T-helper 1 cell treated with Interleukin-12 subunit alpha and Interleukin-12 subunit beta and Interleukin-4 antibody, amounts not matched to agents 30 ng/mL and 1 ng/mL, for 36 hours (primary cell): ENCODE data around the gene CEACAM16. TPM values are rescaled to one million over a fixed set of nuclear protein-coding genes. Genes with fewer than 3 reads are reported as not detected.
"Not testable (repeated sequence)": the region's sequence is repeated elsewhere in the genome, so short reads cannot be mapped to it uniquely, and the experiment has no call there.

ENCODE experiments used
- intact Hi-C: fragments of 100-400 bp; cut with micrococcal nuclease; formaldehyde crosslinking; loops from one replicate; pipeline ENCODE4 v1.15.1; 2024
- total RNA-seq: library from RNA; stranded (reverse); gene quantifications from 2 replicates; pipeline ENCODE4 v1.2.3, GENCODE V29; 2022

Gene CEACAM16
- total RNA-seq, 1 donor from 2014 or later: not detected

- intact Hi-C loops: no loop called here
Measured at GRCh38 chr19:44702551-44703176, 3.7 kb downstream of the CEACAM16 start.

DNA sequence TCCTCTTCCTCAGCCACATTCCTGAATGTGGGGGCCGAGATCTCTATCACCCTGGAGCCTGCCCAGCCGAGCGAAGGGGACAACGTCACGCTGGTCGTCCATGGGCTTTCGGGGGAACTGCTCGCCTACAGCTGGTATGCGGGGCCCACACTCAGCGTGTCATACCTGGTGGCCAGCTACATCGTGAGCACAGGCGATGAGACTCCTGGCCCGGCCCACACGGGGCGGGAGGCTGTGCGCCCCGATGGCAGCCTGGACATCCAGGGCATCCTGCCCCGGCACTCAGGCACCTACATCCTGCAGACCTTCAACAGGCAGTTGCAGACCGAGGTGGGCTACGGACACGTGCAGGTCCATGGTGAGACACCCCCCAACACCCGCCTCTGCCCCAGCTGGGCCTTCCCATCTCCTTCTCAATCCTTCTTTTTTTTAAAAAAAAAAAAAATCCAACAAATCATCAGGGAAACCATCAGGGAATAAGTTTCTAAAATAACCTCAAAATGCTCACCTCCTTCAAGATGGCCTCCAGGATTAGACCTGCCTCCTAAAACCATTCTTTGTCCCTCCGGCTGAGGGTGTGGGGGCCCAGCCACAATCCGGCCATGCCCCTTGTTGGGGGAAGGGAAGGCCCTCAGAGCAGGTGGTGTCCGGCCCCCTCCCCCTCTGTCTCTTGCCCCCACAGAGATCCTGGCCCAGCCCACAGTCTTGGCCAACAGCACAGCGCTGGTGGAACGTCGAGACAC is 4.6 kb downstream of the CEACAM16 start:
- intact Hi-C loops: no loop called here

GRCh38 chr19:44704982-44705381 is 6.0 kb downstream of the CEACAM16 start:
- intact Hi-C loops: no loop called here

GRCh38 chr19:44705502-44706010 is 6.6 kb downstream of the CEACAM16 start:
- intact Hi-C loops: no loop called here

DNA sequence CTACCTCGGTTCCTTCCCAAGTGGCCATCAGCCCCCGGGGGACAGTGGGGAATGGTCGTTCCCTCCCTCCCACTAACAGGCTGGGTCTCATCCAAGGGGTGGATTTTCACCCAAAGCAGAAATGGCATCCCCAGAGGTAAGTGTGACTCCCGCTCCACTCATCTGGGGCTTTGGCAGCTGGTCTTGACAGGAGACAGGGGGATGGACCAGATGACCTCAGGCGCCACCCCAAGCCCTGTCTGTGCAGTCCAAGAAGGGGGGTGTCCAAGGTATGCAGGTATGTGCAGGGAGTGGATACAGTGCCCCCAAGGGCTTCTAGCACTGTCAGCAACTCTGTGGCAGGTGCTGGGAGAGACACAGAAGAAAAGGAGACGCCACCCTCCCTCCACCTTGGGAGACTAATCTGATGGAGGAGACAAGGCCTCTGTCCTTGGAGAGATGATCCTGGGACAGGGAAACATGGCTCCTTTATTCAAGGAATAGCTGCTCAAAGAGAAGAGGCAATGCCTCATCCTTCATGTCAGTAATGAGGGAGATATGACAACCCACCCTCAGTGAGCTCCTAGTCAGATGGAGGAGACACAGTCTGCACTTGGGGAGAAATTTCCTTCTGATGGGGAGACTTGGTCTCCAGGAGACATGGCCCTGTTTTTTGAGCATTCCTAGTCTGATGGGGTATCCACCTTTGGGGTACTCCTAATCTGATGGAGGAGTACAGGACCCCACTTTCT is 7.7 kb downstream of the CEACAM16 start:
- intact Hi-C loops: no loop called here

DNA sequence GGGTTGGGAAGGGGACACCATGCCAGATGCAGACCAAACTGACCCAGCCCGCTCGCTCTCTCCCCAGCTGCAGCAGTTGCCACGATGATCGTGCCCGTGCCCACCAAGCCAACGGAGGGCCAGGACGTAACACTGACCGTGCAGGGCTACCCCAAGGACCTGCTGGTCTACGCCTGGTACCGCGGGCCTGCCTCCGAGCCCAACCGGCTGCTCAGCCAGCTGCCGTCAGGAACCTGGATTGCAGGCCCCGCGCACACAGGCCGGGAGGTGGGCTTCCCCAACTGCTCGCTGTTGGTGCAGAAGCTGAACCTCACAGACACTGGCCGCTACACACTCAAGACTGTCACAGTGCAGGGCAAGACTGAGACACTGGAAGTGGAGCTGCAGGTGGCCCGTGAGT is 8.8 kb downstream of the CEACAM16 start:
- intact Hi-C loops: no loop called here

- intact Hi-C loops: no loop called here
Measured at GRCh38 chr19:44708940-44709339, 10.0 kb downstream of the CEACAM16 start.

DNA sequence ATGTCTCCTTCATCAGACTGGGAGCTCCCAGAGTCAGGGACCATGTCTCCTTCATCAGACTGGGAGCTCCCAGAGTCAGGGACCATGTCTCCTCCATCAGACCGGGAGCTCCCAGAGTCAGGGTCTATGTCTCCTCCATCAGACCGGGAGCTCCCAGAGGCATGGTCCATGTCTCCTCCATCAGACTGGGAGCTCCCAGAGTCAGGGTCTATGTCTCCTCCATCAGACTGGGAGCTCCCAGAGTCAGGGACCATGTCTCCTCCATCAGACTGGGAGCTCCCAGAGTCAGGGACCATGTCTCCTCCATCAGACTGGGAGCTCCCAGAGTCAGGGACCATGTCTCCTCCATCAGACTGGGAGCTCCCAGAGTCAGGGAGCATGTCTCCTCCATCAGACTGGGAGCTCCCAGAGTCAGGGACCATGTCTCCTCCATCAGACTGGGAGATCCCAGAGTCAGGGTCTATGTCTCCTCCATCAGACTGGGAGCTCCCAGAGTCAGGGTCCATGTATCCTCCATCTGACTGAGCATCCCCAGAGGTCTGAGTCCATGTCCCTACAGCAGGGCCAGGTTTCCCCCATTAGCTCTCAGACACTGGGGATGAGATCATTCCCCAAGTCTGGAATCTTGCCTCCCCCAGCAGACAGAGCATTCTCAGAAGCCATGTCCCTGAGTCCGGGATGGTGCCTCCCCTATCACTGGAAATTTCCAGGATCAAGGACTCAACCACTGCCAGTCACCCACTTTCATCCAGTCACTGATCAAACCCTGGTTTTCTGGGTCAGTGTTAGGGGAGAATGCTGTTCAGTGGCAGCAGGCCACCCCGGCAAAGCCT is 10.7 kb downstream of the CEACAM16 start:
- intact Hi-C loops: not testable (repeated sequence)

DNA sequence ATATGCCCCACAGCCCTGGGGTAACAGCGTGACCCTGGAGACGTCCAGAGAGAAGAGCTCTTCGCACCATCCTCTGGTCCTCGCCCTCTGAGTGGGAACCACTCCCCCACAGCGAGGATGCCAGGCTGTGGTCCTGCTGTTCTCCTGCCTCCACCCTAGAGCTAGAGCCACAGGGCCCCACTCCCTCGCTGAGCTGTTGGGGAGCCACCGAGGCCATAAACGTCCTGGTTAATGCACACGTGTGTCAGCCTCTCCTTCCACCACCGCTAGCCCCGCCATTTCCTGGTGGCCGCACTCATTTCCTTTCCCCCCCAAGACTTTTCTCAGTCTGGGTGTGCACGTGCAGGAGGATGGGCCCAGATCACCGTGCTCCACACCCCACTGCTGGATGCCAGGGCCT is 11.5 kb downstream of the CEACAM16 start:
- intact Hi-C loops: no loop called here

GRCh38 chr19:44712864-44713515 is 14.0 kb downstream of the CEACAM16 start:
- intact Hi-C loops: no loop called here

DNA sequence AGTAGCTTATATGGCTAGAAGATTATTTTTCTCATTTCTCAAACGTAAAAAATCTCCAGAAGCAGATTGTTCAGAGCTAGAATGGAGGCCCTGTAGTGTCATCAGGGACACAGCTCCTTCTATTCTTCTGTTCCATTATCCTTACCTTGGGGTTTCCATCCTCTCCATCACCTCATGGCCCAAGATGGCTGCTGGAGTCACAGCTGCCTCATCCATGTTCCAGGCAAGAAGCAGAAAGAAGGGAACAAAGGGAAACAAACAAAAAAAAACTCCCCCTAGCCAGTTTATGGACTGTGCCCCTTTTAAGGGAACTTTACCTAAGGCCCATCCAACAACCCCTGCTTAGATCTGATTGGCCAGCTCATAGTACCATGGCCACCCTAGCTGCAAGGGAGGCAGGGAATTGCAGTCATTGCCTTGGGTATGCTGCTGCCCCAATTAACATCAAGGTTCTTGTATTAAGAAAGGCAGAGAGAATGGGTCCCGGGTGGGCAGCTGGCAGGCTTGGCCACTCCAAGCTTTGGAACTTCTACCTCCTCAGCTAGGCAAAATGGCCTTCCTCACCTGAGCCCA is 15.7 kb downstream of the CEACAM16 start:
- intact Hi-C loops: no loop called here

DNA sequence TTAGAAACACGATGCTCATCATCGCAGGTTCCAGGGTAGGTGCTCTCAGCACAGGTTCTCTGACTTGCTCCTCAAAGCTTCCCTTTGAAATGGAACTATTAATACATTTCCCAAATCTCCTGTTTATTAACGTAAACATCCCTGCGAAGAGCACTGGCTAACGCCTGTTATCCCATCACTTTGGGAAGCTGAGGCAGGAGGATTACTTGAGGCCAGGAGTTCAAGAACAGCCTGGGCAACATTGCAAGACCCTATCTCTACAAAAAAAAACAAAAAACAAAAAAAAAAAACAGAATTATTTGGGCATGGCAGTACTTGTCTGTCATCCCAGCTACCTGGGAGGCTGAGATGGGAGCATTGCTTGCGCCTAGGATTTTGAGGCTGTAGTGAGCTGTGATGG is 18.7 kb downstream of the CEACAM16 start:
- intact Hi-C loops: no loop called here

DNA sequence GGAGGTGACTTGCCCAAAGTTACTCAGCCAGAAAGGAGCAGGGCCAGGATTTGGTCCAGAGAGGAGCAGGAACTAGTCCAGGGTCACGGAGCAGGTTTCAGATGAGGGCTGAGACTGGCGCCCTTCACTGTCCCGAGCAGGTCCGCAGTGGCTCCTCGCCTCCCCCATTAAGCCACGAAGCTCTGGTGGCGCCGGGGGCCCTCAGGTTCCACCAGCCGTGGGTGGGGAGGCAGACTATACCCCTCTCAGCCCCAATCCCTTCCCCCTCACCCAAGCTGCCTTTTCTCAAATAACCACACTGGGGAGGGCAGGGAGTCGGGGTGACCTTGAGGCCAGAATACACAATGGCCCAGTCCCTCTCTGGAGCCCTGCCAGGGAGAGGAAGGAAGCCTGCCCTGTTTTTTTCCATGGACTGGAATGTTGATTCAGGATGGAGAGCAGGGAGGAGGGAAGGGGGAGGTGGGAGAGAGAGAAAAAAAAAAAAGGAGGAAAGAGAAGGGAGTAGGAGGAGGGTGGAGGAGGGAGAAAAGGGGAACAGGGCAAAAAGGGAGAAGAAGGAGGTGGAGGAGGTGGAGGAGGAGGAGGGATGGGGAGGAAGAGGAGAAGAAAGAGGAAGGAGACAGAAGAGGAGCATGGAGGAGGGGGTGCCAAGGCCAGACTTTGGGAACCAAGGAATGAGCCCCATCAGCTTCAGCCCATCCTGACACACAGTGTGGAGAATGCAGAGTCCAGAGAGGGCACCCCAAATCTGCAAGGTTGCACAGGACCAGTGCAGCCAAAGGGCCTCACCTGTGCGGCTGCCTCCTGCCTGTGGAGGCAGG is 19.7 kb downstream of the CEACAM16 start:
- intact Hi-C loops: no loop called here

DNA sequence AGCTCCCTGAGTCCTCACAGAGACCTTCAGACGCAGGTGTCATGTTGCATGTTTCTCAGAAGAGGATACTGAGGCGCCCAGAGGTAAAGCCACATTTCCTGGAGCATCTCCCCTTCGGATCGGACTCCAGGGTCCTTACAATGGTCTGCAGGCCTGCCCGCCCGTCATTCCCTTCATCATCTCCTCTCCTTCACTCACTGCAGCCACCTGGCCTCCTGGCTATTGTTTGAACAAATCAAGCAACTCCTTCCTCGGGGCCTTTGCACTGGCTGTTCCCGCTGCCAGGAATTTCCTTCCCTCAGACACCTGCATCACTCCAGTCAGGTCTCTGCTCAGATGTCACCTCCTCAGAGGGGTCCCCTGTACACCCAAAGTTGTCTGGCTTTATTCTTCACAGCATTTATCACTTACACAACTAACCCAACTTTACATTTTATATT is 20.3 kb downstream of the CEACAM16 start:
- intact Hi-C loops: no loop called here

- intact Hi-C loops: not testable (repeated sequence)
Measured at GRCh38 chr19:44720396-44720795, 21.4 kb downstream of the CEACAM16 start.

GRCh38 chr19:44720945-44721344 is 22.0 kb downstream of the CEACAM16 start:
- intact Hi-C loops: no loop called here

DNA sequence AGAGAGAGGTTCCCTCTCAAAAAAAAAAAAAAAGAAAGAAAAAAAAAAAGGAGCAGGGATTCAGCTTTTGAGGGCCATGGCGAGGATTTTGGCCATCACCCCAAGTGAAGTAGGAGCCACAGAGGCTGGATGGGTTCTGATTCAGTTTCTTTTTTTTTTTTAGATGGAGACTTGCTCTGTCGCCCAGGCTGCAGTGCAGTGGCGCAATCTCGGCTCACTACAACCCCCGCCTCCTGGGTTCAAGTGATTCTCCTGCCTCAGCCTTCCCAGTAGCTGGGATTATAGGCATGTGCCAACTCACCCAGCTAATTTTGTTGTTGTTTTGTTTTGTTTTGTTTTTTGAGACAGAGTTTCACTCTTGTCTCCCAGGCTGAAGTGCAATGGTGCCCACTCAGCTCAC is 22.4 kb downstream of the CEACAM16 start:
- intact Hi-C loops: not testable (repeated sequence)

DNA sequence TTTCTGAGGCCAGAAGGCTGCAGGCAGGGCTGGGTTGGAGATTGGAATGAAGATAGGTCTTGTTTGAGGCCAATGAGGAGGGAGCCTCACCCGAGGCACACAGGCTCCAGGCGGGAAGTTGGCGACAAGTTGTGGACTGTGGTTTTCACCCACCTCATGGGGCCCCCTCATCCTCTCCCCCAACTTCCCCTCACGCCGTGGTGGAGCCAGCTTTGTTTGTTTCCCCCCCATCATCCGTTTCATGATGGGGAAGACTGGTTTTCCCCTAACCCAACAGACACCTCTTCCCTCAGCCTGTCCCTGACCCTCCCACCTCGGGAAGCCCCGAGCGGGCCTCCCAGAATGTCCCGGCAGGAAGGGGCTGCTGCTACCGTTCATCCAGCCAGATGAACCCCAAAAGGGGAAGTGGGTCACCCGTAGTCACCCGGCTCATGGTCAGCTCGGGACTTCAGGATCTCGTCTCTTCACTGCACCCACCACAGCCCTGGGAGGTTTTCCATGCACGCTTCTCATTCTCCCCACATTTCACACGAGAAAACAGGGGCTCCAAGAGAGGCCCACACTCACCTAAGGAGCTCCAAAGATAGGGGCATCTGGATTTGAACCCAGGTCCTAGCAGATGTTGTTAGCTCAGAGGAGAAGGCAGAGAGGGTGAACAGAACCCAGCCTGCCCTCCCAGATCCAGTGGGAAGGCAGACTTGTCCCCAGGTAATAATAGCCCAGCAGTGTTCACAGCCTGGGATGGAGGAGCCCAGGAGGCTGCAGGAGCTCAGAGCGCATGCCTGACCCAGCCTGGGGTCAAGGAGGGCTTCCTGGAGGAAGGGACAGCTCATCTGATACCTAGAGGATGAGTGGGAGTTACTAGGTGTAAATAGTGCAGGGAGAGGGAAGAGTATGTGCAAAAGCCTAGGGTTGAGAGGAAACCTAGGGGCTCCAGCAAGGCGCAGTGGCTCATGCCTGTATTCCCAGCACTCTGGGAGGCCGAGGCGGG is 23.5 kb downstream of the CEACAM16 start:
- intact Hi-C loops: loop anchor here (1.0 kb wide), 1 partner anchor 33 kb away; no protein-coding TSS in a partner anchor
